GM18499 (cell line): ENCODE measurements around the gene ARHGEF4.

Experiments
- ATAC-seq: cut with Tn5 transposase; IDR thresholded peaks from one replicate; pipeline ENCODE4 v1.9.1; 2021; ENCODE audit warnings: moderate number of reproducible peaks; ENCODE audit not compliant: insufficient read depth, unreplicated experiment

Gene ARHGEF4

DNA sequence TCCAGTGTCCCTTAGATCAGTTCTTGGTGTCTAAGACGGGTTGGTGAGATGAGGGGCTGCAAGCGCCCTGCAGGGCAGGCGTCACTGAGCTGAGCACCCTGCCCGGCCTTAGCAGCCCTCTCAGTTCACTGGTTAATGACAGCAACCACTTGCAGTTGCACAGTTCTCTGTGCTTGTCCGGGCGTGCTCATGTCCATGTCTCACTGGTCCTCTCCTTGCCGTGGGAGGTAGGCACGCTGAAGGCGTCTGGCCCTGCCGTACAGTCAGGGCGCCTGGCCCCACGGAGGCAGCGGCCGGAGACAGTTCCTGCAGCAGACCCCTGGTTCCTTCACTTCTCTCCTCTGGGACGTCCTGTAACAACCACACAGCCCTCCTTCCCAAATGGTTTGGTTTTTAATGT, 75.3 kb downstream of the ARHGEF4 start:
- no peak for ATAC-seq

DNA sequence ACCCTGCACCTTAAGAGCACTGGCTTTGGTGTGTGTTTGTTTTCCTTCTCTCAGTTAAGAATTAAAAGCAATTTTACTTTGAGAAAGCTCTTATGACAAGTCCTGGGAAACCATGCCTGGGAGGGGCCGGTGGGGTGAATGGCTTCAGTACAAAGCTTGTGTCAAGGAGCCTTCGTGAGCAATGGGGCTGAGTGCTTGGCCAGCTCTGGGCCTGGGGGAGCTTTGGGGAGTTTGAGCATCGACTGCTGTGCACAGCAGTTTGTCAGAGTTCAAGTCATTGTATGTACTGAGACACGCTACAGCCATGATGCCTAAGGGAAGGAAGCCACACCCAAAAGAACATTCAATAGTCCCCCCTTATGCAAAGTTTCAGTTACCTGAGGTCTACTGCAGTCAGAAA, 75.8 kb downstream of the ARHGEF4 start:
- ATAC-seq = no peak

DNA sequence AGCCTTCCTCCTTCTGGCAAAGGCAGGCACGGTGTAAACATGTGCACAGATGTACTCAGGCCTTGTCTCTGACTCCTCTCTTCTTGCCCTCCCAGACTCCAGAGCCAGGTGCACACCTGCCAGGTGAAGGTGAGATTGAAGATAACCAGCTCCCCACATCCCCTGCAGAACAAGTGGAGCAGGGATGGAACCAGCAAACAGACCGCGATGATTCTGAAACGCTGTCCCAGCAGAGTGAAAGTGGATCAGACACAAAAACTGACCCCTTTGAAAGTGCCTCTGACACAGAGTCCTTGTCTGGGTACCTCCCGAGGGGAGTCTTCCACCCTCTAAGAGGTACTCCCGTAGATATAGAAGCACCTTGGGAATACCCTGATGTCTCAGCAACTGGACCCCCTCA, 77.2 kb downstream of the ARHGEF4 start:
- no peak for ATAC-seq

DNA sequence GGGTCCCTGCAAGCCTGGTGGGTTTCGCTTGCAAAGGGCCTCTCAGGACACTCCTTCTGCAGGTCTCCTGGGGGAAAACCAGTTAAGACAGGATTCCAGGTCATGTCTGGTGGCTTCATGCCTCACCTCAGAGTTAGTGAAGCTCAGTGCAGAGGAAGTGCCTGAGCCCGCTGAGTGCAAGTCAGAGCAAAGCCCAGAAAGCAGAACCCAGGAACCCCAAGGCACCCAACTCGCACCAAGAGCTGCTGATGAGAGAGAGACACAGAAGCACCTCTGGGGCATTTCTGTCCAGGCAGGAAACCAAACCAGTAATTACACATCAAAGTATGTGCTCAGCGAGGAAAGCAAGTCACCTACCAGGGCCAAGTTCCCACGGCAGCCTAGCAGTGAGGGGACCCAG, 78.4 kb downstream of the ARHGEF4 start:
- no peak for ATAC-seq

DNA sequence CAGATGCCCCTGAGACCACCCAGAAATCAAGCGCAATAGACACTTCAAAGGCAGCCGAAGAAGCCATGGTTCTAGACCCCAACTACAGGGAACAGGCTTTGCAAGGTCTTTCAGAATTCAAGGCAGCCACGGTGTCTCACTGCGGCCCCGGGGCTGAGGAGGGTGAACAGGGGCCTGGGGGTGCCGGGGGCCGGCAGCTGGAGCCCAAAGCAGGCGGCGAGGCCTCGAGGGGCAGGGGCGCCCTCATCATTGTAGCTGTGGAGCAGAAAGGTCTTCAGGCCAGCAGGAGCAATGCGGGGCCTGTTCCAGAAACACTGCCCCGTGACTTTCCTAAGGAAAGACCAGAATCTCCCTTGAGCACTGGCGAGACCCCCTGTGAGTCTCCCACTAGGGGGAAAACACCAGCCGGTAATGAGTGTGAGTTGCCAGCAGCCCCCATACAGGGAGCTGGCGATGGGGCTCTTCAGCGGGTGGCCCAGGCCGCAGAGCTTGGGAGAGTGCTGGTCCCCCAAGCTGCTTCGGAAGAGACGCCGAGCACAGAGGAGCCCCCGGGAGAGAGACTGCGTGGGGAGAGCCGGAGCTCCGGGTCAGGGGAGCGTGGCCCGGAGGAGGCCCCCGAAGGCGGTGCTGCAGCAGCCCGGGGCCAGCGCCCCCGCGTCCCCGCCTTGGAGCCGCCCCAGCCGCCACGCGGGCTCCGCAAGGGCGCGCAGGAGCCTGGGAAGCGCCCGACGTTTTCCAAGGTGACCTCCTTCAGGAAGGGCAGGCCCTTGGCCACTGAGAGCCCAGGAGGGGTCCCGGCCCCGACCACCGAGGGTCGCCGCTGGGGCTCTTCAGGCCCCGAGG, 79.1 kb downstream of the ARHGEF4 start:
- no peak for ATAC-seq

DNA sequence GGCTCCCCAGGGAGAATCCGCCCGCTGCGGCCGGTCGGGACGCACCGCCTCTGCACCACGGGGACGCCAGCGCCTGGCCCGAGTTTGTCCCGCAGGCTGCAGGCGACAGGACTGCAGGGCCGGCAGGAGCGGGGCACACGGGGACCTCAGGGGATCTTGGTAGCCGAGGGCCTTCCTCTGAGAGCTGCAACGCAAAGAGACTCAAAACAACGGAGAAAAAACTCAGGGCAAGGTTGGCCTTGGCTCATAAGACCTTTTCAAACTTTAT, 79.7 kb downstream of the ARHGEF4 start:
- ATAC-seq = no peak

DNA sequence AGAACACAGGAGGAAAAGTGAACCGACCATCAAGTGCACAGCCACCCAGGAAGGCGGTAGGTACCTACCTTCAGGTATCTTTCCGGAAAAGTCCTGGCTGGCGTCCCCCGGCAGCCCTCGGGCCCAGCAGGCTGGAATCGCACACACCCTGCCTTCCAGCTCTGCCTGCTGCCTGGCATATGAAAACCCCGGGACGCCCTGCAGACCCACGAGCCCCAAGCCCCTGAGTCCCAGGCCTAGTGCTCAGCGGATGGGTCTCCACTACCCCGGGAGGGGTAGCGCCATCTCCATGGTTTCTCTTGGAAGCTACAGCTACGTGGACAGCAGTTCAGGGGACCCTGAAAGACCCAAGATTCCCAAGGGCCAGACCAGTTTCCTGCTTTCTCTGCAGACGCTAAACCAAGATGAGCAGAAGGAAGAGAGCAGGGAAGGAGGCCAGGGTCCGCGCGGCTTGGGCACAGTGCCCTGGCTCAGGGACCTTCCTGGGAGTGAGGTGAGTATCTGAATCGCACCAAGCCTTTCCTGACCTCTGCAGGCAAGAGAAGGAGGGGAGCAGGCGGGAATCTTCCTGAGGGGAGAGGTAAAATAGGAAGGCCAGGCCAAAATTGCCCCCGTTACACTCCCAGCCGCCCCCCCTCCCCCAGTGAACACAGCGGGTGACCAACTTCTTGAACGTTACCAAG, 80.4 kb downstream of the ARHGEF4 start:
- ATAC-seq = no peak

DNA sequence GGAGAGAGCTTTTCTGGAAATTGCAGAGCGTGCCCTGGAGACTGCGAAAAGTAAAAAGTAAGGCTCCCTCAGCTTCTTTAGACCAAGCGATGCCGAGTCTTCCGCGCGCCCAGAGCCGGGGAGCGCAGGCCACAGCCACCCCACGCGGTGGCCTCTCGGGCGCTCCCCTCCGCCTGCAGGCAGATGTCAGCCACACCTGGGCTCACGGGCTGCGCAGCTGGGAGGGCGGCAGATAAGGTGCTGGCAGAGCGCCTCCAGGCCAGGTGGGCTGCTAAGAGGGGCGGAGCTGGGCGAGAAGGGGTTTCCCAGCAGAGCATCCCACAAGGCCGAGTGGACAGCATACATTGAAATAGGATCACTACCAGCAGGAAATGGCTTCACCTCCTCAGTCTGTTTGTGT, 81.7 kb downstream of the ARHGEF4 start:
- ATAC-seq = no peak

DNA sequence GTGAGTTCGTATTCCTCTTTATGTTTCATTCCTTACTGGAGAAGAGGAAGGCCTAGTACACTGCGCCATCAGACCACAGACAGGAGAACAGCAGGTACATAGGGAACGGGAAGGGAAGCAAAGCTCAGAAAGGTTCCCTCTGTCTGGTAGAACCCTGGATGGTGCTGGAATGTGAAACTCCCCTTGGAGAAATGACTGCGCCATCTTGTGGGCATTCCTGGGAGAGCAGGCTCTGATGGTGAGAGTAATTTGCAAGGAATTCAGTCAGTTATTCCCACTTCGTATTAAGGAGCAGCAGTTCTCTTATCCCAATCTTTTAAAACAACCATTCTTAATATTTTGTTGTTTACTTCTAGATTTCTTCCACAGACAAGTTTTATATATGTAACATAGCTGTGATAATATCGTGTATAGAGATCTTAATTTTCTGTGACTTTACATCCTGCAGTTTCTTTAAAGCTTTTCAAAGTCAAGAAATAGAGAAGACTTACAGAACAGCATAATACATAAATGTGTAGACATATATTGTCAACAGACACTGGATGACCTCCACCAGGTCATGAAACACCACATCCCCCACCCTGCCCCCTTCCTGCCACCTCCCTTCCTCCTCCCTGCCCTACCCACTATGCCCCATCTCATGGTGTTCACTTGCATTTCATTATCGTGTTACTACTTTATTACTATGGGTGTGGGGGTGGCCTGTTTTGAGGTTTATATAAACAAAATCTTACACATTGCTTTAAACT, 83.9 kb downstream of the ARHGEF4 start:
- ATAC-seq = no peak

DNA sequence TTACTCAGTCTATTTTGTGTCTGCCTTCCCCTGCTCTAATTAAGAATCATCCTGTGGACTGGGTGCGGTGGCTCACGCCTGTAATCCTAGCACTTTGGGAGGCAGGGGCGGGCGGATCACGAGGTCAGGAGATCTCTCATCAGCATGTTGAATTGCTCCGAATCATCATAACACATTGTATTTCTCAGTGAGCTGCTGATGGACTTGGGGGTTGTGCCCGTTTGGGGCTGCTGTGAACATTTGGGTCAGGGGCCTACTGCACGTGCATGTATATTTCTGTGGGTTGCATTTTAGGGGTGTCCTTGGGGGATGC, 84.4 kb downstream of the ARHGEF4 start:
- ATAC-seq = no peak

DNA sequence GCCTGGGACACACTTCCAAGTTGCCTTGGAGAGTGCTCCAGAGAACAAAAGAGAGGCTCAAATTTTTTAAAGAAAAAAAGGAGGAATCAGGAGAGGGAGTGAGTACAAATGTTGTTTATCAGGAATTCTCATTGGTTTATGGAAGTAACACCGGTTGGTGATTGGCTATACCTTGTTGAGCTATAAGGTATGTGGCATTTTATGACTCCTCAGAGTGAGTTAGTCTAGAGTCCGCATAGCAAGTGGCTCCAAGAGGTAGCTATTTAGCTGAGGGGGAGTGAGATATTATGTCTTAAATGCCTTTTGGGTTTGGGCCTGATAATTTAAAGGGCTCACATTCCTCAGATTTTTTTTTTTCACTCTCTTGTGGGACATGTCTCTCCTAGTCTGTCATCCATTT, 85.7 kb downstream of the ARHGEF4 start:
- ATAC-seq = no peak

DNA sequence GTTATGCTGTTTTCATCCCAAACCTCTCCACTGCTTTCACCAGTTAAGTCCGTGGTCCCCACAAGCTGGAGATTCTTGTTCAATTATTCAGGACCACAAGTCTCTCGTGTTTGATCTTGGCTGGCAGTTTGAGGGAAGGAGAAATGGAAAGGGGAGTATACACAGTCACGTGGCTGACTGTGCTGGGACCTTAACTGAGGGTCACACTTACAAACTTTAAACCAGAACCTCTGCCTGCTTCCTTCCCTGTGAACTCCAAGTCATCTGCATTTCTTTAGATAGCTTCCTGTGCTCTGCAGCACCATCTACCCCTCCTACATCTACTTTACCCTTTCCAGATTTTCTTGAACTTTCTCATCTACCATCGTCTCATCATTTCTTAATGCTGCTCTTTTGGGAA, 91.7 kb downstream of the ARHGEF4 start:
- ATAC-seq = no peak

DNA sequence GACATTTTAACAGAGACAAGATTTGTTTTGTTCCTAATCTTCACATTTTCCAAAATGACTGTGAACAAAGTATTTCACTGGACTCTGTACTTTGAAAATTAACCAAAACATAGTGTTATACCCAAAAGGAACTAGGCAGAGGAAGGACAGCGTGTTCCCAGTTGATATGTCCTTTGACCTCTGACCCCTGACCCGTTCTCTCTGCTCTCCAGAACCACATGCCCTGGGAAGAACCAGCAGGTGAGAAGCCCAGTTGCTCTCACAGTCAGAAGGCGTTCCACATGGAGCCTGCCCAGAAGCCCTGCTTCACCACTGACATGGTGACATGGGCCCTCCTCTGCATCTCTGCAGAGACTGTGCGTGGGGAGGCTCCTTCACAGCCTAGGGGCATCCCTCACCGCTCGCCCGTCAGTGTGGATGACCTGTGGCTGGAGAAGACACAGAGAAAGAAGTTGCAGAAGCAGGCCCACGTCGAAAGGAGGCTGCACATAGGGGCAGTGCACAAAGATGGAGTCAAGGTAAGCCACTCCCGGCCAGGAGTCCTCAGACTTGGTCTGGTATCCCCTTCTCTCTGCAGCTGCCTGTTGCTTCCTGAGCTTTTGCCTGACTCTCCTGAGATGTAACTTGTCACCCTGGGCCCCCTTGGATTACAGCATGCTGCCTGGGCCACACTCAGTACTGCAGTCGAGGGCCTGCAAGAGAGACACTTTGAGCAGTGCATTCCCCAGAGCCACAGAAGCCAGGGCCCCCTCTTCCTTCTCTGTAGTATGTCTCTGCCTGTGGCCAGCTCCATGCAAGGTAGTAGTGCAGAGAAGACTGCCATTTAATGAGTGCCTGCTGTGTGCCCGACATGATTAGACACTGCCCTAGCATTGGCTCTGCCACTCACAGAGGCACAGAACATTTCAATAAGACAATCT, 94.3 kb downstream of the ARHGEF4 start:
- ATAC-seq = no peak

DNA sequence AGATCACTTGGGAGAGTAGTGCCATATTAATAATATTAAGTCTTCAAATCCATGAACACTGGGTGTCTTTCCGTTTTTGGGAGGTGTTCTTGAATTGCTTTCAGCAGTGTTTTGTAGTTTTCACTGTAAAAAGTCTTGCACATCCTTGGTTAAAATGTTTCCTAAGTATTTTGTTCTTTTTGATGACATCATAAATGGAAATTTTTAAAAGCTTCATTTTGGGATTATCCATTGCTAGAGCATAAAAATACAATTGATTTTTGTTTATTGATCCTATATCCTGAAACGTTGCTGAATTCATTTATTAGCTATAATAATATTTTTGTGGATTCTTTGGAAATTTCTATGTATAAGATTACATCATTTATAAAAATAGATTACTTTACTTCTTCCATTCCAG, 96.8 kb downstream of the ARHGEF4 start:
- no peak for ATAC-seq

DNA sequence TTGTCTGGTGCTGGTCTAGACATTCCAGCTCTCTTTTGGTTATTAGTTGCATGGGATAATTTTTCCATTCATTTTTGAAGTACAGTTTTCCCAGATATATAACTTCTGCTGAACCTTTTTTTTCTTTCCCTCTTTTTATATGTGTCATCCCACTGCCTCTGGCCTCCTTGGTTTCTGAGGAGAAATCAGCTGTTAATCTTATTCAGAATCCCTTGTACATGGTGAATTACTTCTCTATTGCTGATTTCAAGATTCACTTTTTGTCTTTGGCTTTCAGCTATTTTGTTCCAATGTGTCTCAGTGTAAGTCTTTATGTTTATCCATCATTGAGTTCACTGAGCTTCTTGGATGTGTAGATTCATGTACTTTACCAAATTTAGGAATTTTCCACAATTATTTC, 99.7 kb downstream of the ARHGEF4 start:
- ATAC-seq = no peak

DNA sequence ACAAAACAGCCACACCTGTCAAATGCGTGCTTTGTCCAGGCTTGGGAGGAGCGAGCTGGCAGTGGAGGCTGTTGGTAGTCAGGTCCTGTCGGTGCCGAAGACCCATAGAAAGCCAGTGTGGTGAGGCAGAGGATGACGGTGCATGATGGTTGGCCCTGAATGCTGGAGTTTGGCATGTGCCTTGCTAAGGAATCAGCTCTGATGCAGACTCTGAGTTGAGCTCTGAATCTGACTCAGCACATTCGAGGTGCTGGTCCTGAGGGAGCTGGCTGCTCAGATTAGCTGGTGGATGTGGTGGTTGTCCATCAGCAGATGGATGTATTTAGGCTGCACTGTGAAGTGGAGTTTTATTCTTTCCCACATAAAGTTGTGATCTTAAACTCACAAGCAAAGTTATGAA, 111.3 kb downstream of the ARHGEF4 start:
- ATAC-seq = no peak

DNA sequence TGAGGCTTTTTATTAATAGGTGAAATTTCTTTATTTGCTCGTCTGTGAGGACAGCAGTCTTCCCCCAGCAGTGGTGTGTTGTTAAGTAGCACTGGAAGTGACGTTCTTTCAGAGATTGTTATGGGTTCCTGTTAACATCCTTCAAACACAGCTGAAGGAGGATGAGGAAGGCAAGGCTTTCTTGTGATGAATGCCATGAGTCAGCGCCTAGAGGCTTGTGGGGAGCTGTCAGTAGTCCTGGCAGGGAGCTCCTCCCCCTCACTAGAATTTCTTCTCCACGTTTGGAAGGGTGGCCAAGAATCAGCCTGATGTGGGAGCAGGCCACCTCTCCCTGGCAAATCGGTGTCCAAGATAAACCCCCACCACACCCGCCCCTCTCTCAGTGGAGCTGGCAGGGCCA, 113.2 kb downstream of the ARHGEF4 start:
- ATAC-seq = no peak

DNA sequence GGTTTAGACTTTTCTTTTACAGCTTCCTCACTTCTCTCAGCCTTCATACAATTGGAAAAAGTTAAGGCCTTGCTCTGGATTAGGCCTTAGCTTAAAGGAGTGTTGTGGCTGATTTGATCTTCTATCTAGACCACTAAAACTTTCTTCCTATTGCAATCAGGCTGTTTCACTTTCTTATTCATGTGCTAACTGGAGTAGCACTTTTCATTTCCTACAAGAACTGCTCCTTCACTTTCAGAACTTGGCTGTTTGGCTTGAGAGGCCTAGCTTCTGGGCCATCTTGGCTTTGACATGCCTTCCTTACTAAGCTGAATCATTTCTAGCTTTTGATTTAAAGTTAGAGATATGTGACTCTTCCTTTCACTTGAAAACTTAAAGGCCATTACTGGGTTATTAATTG, 114.3 kb downstream of the ARHGEF4 start:
- no peak for ATAC-seq

DNA sequence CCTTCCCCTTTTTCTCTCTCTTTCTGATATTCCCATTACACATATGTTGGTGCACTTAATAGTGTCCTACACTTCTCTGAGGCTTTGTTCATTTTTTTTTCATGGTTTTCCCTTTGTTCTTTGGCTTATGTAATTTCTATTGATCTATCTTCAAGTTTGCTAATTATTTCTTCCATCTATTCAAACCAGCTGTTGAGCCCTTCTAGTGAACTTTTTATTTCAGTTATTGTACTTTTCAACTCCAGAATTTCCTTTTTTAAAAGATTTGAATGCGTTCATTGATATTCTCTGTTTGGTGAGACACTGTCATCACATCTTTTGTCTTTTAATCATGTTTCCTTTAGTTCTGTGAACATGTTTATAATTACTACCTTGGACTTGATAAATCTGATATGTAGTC, 118.2 kb downstream of the ARHGEF4 start:
- ATAC-seq = no peak

DNA sequence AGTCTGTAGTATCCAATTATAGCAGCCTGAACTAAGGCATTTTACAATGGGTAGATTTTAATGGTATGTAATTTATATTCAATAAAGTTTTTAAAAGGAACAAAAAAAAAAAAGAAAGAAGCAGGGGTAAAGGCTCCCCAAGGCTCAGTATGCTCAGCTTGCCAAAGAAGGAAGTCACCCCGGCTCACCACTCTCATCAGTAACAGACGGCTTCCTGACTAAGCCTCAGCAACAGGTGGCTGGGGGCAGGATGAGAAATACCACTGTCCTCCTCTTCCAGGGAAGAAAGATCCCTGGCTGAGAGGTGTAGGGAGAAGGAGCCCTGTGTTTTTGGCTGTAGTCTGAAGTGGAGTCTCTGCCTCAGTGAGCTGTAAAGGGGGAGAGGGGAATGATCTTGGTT, 121.2 kb downstream of the ARHGEF4 start:
- no peak for ATAC-seq
